Stimulated activated CD4-positive, alpha-beta T cell treated with anti-CD3 and anti-CD28 coated beads, Interleukin-1b, Interleukin-23, amount 100 ng/mL, for 24 hours (primary cell): ENCODE data around the gene TEX9.
"Not testable (repeated sequence)": the region's sequence is repeated elsewhere in the genome, so short reads cannot be mapped to it uniquely, and the experiment has no call there.

Experiments
- DNase-seq, 4 experiments: peaks; one replicate each; pipeline ENCODE4 v3.0.0-alpha.2; 2020; ENCODE audit warnings: low read depth in 4 of 4, low spot score in 1 of 4

The TEX9 gene

DNA sequence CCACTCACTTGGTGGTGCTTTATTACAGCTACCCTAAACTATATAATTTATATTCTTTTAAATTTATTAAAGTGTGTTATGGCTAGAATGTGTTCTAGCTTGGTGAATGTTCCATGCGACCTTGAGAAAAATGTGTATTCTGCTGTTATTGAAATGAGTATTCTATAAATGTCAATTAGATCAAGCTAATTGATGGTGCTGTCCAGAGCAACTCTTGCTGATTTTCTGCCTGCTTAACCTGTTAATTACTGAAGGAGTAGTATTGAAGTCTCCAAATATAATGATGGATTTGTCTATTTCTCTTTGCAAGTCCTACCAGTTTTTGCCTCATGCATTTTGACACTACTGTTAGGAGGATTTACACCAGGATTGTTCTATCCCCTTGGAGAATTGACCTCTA lies 3.2 kb upstream of the TEX9 start:
- DNase-seq = no peak

DNA sequence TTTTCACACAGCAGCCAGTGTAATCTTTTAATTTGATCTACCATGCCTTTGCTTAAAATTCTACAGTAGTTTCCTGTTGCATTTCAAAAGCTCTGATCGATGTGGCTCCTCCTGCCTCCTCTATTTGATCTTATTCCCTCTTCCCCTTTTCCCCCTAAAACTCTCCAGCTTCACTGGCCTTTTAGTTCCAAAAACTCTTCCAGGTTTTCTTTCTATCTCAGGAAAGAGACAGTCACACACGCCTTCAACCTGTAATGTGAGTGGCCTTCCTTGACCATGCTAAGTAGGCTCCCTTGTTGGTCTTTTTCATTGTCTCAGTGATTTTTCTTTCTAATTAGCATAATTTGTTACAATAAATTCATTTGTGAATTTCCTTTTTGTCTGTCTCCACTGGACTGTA lies 985 bp downstream of the TEX9 start:
- DNase-seq = no peak

DNA sequence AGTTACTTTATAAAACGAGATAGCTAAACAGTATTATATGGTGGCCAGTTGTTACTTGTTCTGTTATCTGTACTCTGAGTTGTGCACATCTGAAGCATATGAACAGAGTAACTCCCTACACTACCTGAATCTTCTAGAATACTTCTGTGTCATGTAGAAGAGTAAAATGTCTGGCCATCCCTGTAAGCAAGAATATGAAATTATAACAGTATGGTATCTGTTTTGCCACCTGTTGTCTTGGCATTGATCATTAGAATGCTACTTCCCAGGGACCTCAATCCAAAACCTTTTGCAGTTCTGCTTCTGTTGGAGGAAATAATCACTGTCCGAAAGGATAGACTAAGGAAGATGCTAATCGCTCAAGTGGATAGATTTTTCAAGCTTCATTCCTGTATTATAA lies 1.9 kb downstream of the TEX9 start:
- no peak for DNase-seq

DNA sequence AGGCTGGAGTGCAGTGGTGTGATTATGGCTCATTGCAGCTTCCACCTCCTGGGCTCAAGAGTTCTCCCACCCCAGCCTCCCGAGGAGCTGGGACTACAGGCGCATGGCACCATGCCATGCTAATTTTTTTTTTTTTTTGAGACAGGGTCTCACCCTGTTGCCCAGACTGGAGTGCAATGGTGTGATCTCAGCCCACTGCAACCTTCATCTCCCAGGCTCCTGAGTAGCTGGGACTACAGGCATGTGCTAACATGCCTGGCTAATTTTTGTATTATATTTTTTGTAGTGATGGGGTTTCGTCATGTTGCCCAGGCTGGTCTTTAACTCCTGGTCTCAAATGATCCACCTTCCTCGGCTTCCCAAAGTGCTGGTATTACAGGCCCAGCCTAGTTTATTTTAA lies 4.0 kb downstream of the TEX9 start:
- no peak for DNase-seq

DNA sequence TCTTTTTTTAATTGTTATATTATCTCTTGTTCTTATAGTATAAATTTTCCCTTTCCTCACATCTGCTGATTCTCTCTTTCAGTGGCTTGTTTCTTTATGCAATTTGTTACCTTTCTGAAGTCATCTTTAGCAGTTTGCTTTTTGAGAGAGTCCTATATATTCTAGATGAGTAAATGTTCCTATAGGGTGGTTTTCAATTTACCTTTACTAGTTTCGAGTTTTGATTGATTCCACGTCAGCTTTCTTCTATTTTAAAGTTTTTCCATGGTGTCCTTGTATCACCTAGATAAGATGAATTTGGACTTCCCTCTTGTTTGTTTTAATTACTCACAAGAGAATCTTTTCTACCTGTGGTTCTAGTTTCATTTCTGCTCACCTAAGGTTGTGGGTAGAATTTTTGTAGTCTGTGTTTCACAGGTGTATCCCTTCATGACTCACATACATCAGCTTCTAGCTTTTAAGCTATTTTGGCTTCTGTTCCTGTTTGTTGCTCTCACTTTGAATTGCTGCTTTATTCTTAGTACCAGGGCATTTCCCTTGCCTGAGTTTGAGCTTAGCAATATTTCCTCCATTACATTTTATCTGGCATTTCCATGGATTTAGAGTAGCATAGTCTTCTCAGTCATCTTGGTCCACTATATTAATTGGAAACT lies 6.4 kb downstream of the TEX9 start:
- DNase-seq = no peak

DNA sequence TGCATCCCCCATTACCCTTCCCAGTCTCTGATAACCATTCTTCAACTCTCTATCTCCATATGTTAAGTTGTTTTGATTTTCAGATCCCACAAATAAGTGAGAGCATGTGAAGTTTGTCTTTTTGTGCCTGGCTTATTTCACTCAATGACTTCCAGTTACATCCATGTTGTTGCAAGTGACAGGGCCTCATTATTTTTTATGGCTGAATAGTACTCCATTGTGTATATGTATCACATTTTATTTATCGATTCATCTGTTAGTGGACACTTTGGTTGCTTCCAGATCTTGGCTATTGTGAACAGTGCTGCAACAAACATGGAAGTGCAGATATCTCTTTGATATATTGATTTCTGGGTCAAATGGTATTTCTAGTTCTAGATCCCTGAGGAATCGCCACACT lies 9.5 kb downstream of the TEX9 start:
- not testable (repeated sequence) for DNase-seq

DNA sequence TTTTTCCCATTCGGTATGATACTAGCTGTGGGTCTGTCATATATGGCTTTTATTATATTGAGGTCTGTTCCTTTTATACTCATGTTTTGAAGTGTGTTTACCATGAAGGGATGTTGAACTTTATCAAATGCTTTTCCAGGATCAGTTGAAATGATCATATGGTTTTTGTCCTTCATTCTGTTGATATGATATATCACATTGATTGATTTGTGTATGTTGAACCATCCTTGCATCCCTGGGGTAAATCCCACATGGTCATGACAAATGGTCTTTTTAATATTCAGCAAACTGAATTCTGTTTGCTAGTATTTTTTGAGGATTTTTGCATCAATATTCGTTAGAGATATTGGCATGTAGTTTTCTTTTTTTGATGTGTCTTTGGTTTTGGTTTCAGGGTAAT lies 12.6 kb downstream of the TEX9 start:
- not testable (repeated sequence) for DNase-seq

DNA sequence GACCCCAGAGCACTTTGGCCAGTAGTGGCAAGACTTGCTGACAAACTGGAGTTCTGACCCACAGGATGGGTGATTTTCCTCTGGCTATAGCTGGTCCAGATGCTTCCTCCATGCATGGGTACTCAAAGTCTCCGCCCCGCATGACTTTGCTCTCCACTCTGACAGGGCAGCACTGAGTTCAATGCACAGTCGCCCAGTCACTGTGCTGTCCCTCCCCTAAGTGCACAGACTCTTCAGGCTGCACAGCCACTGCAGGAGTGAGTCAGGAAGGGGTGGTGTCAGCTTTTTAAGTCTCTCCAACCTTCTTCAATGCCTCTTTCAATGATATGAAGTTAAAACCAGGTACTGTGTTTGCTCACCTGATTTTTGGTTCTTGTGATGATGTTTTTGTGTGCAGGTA lies 17.8 kb downstream of the TEX9 start:
- no peak for DNase-seq

DNA sequence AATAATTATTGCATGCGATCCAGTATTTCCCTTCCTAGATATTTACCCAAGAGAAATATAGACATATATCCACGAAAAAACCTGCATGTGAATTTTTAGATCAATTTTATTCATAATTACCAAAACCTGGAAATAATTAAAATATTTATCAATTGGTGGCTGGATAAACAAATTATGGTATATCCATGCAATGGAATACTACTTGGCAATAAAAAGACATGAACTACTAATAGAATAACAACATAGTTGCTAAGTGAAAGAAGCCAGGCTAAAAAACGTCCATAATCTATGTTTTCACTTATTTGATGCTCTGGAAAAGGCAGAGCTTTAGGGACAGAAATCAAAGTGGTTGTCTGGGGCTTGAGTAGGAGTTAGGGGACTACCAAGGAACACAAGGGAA lies 20.7 kb downstream of the TEX9 start:
- no peak for DNase-seq

DNA sequence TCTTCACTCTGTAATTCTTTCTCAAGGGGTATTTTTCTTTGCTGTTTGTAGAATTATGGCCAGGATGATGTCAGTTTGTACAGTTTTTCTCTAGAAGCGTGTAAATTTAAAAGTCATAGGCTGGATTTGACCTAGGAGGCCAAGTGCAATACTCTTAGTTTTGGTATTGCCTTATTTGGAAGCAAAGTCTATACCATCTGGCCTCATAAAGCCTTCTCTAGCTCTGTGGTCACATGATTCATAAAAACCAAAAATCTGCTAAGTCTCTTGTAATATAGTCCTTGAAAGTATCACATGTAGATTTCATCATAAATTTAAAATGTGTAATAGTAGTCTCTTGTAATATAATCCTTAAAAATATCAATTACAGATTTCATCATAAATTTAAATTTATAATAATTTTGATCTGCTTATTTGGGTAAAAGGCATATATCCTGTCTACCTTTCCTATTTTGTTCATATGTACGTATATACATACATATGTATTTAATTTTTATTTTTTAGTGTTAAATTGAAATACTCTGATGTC lies 25.6 kb downstream of the TEX9 start:
- DNase-seq = no peak

DNA sequence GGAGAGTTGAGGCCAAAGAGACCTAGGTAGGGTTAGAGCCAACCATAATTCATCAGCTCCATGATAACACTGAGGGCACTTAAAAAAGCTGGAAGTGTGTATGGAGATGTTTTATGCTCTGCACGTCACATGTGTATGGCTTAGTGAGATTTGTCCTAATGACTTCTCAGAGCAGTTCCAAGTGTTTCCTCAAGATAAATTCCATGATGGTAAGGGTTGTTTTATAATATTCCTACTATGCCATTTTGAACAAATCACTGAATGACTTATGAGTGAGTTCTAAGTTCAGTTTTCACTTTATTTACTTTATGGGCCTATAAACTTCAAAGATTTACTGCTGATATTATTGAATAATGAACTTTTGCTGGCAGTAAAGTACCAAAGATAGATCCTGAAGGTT lies 28.1 kb downstream of the TEX9 start:
- DNase-seq = no peak

DNA sequence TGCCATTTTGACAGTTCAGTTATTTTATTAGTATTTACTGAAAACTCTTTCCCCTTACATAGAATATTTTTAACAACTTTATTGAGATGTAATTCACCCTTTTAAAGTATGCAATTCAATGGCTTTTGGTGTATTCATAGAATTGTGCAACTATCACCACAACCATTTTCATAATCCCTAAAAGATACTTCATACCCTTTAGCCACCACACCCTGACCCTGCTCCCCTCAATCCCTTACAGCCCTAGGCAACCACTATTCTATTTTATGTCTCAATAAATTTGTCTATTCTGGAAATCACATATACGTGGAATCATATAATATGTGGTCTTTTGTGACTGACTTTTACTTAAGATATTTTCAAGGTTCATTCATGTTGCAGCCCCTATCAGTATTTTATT lies 29.7 kb downstream of the TEX9 start:
- DNase-seq = no peak

DNA sequence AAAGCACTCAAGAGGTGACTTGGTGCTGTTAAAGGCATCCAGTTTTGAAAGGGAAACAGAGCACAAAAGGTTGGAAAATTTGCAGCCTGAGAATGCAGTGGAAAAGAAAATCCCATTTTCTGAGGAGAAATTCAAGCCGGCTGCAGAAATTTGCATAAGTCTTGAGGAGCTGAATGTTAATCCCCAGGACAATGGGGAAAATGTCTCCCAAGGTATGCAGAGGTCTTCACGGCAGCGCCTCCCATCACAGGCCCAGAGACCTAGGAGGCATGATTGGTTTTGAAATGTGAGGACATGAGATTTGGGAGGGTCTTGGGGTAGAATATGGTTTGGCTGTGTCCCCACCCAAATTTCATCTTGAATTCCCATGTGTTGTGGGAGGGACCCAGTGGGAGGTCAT lies 32.1 kb downstream of the TEX9 start:
- DNase-seq = not testable (repeated sequence)

DNA sequence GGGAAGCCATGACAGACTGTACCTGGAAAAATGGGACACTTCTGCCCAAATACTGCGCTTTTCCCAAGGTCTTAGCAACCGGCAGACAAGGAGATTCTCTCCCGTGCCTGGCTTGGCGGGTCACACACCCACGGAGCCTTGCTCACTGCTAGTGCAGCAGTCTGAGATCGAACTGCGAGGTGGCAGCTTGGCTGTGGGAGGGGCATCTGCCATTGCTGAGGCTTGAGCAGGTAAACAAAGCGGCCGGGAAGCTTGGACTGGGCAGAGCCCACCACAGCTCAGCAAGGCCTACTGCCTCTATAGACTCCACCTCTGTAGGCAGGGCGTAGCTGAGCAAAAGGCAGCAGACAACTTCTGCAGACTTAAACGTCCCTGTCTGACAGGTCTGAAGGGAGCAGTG lies 34.0 kb downstream of the TEX9 start:
- DNase-seq = not testable (repeated sequence)

DNA sequence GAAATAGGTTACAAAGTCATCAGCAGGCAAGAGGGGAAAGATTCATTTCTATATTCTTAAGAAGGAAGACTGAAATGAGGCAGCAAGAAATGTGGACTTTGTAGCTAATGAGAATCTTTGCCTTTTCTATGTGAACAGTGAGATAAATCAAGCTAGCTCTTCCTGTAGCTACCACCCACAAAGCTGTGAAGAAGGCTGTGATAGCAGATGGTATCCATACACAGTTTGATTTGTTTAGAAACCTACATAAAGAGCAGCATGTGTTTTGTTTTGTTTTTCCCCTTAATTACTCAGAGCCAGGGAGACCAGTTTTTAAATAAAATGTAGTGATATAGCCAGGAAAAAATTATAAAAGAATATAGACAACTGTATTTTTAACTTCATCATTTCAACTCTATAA lies 45.5 kb downstream of the TEX9 start:
- no peak for DNase-seq

DNA sequence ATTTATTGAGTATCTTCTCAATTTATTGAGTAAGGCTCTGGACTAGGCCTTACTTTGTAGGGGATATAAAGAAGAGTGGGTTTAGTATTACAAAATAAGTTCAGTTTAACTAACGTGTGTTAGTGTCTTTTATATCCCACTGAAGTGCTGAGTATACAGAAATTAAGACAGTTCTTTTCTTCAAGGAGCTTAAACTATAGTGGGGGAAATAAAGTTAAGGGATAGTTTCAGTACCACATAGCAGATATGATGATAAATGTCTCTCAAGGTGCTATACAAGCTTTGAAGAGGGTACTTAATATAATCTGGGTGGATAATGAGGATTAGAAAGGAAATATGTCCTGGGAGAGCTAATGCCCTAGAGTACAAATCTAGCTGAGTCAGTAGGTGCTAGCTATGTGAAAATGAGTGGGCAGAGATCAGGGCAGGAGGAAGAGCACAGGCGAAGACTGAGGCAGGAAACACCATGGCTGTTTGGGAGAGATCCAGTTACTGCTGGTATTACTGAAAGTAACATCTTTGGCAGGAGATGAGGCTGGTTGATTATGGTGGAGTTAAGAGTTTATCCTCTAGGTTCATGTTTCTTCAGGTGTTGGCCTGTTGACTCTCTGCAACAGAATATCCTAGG lies 46.0 kb downstream of the TEX9 start:
- no peak for DNase-seq

DNA sequence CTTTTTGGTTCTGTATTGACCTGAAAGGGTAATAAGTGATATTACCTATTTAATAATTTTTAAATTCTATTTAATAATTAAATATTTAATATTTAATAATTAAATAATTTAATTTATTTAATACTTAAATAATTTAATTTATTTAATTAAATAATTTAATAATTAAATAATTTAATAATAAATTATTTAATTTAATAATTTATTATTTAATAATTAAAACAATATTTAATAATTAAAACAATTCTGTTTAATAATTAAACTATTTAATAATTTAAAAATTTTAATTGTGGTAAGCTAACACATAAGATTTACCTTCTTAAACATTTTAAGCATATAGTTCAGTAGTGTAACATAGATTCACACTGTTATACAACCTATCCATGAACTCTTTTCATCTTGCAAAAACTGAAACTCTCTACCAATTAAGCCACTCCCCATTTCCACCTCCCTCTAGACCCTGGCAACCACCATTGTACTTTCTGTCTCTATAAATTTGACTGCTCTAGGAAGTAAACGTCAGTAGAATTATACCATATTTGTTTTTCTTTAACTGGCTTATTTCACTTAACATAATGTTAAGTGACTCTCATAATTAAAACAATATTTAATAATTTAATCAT lies 48.0 kb downstream of the TEX9 start:
- not testable (repeated sequence) for DNase-seq

DNA sequence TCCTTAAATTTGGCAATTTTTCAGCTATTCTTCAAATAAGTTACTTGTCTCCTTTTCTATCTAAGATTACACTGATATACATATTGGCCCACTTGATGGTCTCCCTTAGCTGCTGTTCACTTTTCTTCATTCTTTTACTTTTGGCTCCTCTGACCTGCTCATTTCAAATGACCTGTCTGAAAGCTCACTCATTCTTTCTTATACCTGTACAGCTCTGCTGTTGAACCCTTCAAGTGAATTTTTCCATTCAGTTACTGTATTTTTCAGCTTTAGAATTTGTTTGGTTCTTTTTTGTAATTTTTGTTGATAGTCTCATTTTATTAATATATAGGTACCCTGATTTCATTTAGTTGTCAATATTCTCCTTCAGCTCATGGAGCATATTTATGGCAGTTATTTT lies 60.0 kb downstream of the TEX9 start:
- no peak for DNase-seq

DNA sequence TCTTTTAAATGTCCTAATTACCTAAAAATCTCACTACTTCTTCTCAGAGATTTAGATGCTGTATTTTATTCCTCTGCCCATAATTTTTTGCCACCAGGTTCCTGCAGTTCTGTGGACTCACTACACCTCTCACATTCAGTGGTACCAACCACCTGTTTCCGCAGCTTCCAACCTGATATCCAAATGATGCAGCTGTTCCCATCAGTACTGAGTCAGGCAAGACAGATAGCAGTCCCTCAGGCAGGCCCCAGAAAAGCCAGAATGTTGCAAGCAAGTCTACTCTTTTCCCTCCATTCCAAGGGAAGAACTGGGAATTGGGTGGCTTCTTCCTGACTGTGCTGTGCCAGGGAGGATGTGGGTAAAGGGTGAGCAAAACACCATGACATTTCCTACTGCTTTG lies 60.8 kb downstream of the TEX9 start:
- DNase-seq = no peak

DNA sequence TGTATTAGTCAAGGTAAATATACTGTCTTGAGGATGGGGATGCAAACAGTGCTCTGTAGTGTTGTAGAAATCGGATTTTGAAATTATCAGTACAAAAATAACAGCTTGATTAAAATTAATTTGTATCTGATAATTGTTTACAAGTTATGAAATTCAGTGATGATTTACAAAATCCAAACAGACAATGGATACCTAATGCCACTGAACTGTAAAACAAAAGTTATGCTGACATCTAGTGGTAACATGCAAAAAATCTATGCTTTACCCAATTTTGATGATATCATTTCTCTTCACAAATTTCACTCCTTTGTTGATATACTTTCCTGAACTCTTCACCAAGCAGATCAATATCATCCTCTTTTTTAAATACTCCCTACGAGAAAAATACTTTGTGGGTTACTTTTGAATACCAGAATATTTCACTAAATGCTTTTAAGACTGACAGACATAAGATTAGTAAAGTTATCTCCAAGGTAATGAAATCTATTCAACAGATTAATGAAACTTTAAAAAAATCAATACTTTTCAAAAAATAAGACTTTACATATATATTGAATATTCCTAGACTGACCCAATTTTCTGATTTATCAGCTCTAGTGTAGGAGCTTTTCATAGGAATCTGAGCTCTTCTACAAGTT lies 63.7 kb downstream of the TEX9 start:
- DNase-seq = no peak

DNA sequence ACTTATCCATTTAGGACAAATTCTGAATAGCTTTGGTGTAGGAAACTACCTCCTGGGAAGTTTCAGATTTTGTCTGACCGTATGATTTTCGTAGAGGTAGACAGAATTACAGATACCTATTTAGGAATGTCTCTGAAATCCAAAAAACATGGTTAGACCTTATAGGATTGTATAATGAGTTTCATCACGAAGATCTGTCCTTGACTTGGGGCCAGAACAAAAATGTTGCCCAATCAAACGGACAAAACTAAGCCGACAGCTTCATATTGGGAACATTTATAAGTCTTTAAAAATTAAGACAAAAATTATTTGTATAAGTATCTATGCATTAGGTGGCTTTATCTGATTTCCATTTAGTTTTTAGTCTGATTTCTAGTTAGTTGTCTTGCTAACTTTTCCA lies 67.1 kb downstream of the TEX9 start:
- DNase-seq = no peak

DNA sequence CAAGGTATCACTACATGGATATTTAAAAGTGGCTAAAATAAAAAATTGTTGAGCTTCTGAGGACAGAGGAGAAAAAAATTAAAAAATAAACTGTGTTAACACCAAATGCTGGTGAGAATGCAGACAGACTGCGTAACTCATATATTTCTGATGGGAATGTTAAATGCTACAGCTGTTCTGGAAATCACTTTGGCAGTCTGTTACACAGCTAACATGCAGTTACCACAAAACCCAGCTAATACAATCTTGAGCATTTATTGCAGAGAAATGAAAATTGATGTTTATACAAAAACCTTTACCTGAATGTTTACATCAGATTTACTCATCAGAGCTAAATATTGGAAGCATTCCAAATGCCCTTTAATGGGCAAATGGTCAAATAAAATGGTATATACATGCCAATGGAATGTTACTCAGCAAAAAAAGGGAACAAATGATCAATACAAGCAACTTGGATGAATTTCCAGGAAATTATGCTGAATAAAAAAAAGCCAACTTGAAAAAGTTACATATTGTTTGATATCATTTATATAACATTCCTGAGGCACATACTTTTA lies 75.1 kb downstream of the TEX9 start:
- no peak for DNase-seq
